ENCODE measurements around the gene ST6GALNAC6.

ST6GALNAC6 gene

DNA sequence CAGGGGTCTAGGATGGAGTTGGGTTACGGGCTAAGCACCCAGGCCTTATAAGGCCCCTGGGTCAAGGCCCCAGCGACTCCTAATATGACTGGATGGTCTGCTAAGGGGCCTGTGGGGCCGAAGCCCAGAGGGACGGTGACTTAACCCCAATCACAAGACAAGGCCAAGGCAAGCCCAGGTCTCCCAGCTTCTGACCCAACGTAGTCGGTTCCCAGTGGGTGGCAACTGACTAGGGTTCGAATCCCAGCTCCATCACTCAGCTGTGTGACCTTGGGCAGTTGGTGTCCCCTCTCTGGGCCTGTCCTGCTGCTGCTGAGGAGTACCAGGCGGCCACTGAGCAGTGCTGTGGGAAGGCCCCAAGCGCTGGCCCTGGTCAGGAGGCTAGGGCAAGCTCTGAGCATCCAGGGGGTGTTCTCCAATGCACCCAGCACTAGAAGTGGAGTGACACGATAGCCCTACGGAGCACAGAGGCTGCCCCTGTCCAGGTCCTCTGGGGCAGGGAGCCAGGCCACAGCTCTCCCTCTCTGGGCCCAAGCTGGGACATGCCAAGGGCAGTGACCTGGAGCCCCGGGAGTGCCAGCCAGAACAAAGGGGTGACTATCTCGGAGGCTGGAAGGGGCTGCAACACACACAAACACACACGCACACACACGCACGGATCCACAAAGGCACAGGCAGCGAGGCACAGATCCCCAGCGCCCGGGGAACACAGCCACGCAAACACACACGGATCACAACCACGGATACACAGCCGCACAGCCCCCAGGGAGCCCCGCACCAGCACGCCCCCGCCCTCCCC lies 22.4 kb downstream of the ST6GALNAC6 start:
- TF ChIP-seq, protein P1, sequence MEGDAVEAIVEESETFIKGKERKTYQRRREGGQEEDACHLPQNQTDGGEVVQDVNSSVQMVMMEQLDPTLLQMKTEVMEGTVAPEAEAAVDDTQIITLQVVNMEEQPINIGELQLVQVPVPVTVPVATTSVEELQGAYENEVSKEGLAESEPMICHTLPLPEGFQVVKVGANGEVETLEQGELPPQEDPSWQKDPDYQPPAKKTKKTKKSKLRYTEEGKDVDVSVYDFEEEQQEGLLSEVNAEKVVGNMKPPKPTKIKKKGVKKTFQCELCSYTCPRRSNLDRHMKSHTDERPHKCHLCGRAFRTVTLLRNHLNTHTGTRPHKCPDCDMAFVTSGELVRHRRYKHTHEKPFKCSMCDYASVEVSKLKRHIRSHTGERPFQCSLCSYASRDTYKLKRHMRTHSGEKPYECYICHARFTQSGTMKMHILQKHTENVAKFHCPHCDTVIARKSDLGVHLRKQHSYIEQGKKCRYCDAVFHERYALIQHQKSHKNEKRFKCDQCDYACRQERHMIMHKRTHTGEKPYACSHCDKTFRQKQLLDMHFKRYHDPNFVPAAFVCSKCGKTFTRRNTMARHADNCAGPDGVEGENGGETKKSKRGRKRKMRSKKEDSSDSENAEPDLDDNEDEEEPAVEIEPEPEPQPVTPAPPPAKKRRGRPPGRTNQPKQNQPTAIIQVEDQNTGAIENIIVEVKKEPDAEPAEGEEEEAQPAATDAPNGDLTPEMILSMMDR (conservative IDR thresholded peaks at IDR 0.05; ENCODE audit: low read depth) = no peak
- CTCF ChIA-PET = interaction anchor here (0.5 to 1.1 kb wide), 7 partner anchors 44 to 643 kb away, joined by 3 to 5 read pairs (median 3); partner anchors contain the start of gene TOR2A
- H3K27ac ChIP-seq = peak overlapping the region; percentile 87
- POLR2A ChIA-PET (ENCODE audit: low non-redundant PET) = interaction anchor here (0.6 kb wide), 1 partner anchor 44 kb away, joined by 3 read pairs; no protein-coding TSS in a partner anchor
- peak; percentile 31 for DNase-seq (ENCODE audit: low spot score)

DNA sequence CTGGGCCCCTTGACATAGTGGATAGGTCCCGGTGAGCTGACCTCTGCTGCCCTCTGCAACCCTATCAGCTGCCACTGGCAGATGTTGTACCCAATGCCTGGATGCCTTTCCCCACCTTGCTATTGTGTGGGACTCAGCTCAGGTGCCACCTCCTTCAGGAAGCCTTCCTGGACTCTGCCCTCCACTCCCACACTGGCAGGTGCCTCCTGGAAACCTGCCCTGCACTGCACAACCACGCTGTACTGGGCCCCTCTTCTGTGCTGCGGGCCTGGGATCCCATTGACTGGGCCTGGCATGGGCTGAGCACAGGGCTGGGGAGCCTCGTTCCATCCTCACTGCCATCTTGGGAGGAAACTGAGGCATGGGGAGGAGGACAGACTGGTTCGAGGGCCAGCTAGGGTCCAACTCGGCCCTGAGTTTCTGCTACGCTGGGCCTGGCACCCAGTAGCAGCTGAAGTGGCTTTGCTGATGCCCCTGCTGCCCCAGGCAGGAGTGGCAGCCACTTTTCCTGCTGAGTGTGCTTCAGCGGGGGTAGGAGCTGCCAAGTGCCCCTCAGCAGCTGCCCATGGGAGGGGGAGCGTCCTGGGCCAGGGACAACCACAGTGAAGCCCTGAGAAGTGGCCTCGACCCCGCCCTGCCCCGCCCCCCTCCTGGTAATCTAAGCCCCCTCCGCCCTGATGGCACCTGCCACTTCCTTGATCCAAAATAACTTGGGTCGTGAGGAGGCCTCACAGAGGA lies 23.2 kb downstream of the ST6GALNAC6 start:
- DNase-seq (ENCODE audit: low spot score) = no peak
- CTCF ChIA-PET = interaction anchor here (0.6 to 1.1 kb wide), 4 partner anchors 45 to 192 kb away, joined by 3 to 4 read pairs (median 3); partner anchors contain the start of gene TOR2A
- POLR2A ChIA-PET (ENCODE audit: low non-redundant PET) = interaction anchor here (0.6 kb wide), 2 partner anchors 45 to 269 kb away, joined by 3 to 6 read pairs; no protein-coding TSS in a partner anchor
- TF ChIP-seq, protein P1 (conservative IDR thresholded peaks at IDR 0.05; ENCODE audit: low read depth) = no peak
- peak overlapping the region; percentile 87 for H3K27ac ChIP-seq

DNA sequence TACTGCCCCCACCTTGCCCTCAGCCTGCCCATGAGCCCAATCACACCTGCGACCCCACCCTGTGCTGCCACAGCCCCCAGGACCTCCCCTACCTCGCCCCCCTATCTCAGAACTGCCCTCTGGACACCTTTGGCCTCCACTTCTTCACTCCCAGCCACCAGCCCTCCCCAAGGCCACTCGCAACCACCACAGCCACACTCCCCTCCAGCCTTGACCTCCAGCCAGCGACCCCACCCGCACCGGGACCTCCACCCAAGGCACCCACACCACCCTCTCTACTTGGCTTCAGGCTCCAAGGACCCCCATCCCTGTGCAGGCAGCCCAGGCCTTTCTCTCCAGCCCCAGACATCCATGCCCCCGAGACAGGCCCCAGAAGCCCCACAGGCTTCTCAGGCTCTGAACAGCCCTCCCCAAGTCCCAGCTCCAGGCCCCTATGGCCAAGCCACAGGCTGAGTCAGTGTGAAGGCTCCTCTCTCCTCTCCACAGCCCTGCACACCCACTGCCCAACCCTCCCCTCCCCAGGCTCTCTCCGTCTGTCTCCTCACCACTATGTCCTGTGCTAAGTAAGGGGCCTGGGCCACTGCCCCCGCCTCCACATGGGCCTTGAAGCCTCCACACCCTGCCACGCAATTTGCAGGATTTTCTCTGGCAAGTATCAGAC lies 24.0 kb downstream of the ST6GALNAC6 start:
- H3K27ac ChIP-seq = peak overlapping the region; percentile 87
- no peak for DNase-seq (ENCODE audit: low spot score)
- TF ChIP-seq, protein P1 (conservative IDR thresholded peaks at IDR 0.05; ENCODE audit: low read depth) = no peak
- CTCF ChIA-PET = interaction anchor here (0.6 to 1.1 kb wide), 2 partner anchors 140 to 1988 kb away, joined by 4 to 5 read pairs; partner anchors contain the start of gene TOR2A
- POLR2A ChIA-PET (ENCODE audit: low non-redundant PET) = interaction anchor here (0.6 kb wide), 1 partner anchor 268 kb away, joined by 6 read pairs; no protein-coding TSS in a partner anchor

DNA sequence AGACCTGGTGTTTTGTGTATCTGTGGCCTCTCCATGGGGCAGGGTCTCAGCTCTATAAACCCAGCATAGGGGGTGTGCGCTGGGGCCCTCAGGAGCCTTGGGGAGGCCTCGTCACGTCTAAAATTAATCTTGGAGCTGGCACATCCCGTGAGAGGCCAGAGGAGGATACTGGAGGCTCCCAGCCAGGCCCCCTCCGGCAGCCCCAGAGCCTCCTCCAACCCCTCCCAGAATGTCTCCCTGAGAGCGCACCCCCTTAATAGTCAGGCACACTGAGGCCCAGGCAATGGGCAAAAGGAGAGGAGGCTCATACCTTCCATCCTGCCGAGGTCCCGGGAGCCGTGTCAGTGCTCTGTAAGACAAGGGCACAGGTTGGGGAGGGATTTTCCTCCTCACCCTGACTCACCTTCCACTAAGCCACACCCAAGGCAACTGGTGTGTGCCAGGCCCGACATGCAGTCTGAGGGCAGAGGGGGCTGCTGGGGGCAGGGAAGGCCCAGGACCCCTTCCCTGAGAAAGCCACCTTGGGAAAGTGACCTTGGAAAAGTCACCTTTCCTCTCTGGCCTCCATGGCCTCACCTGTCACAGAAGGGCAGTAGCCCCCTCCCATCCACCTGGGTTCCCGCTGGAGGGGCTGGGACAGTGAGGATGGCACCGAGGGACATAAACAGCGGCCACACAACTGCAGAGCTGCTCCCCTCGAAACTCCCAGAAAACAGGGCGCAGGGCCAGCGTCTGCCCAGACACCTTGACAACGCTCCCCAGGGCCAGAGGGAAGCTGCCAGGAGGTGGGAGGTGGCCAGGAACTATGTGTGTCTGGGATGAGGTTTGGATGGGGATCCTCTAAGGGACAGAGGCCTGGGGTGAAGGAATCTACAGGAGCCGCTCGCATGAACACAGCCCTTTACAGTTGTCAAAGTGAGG lies 24.8 kb downstream of the ST6GALNAC6 start:
- CTCF ChIA-PET = interaction anchor here (0.5 to 1.2 kb wide), 5 partner anchors 13 to 1987 kb away, joined by 3 to 5 read pairs (median 3); partner anchors contain the start of gene TOR2A
- peak; percentile 88 for DNase-seq (ENCODE audit: low spot score)
- POLR2A ChIA-PET (ENCODE audit: low non-redundant PET) = interaction anchor here (1.0 kb wide), 1 partner anchor 82 kb away, joined by 3 read pairs; no protein-coding TSS in a partner anchor
- TF ChIP-seq, protein P1 (conservative IDR thresholded peaks at IDR 0.05; ENCODE audit: low read depth) = no peak
- peak overlapping the region; percentile 87 for H3K27ac ChIP-seq

DNA sequence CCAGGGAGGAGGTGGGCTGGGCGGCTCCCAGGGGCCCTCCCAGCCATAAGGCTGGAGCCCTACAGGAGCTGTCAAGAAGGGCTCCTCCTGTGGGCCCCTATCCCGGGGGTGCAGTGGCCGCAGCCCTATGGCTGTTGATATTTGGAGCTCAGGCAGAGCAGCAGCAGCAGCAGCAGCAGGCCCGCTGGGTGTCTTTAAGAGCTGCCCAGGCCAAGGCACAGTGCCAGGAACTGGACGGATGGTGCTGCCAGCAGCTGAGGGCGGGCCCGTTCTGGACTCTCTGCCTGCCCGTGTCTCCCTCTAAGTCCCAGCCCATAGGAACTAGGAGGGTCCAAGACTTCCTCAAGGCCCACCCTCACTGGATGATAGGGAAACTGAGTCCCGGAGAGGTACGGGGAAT lies 25.5 kb downstream of the ST6GALNAC6 start:
- peak; percentile 52 for DNase-seq (ENCODE audit: low spot score)
- POLR2A ChIA-PET (ENCODE audit: low non-redundant PET) = interaction anchor here (1.0 kb wide), 1 partner anchor 81 kb away, joined by 3 read pairs; no protein-coding TSS in a partner anchor
- TF ChIP-seq, protein P1 (conservative IDR thresholded peaks at IDR 0.05; ENCODE audit: low read depth) = no peak
- H3K27ac ChIP-seq = peak overlapping the region; percentile 87
- CTCF ChIA-PET = interaction anchor here (0.5 to 1.2 kb wide), 7 partner anchors 12 to 679 kb away, joined by 3 to 4 read pairs (median 3); partner anchors contain the start of gene TOR2A

All from RWPE1 (cell line).